ENCODE measurements around the gene THSD8. TPM values are rescaled to one million over a fixed set of nuclear protein-coding genes. Genes with fewer than 3 reads are reported as not detected.
A peak's percentile ranks its signal among the peaks of the same experiment; 100 is the strongest.

THSD8 gene
- total RNA-seq, 1 donor from 2014 or later = not detected

DNA sequence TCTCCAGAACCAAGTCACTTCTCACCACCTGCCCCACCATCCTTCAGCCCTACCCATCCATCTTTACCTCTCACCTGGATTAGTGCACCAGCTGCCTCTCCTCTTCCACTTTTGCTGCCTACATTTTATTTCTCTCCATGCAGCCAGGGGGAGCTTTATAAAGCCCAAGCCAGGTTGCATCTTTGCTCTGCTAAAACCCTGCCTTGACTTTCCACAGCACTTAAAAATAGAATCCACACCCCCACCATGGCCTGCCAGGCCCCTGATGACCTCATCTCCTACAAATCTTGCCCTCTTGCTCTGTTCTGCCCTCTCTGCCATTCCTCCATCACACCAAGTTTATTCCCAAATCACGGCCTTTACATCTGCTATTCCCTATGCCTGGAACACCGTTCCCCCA lies 28.3 kb upstream of the THSD8 start:
- no peak overlapping the region for H3K4me3 ChIP-seq (ENCODE audit: low read depth, low read length)
- TF ChIP-seq, protein P1, sequence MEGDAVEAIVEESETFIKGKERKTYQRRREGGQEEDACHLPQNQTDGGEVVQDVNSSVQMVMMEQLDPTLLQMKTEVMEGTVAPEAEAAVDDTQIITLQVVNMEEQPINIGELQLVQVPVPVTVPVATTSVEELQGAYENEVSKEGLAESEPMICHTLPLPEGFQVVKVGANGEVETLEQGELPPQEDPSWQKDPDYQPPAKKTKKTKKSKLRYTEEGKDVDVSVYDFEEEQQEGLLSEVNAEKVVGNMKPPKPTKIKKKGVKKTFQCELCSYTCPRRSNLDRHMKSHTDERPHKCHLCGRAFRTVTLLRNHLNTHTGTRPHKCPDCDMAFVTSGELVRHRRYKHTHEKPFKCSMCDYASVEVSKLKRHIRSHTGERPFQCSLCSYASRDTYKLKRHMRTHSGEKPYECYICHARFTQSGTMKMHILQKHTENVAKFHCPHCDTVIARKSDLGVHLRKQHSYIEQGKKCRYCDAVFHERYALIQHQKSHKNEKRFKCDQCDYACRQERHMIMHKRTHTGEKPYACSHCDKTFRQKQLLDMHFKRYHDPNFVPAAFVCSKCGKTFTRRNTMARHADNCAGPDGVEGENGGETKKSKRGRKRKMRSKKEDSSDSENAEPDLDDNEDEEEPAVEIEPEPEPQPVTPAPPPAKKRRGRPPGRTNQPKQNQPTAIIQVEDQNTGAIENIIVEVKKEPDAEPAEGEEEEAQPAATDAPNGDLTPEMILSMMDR (conservative IDR thresholded peaks at IDR 0.05; ENCODE audit: low read depth, low read length) = peak; percentile 50
- DNase-seq (ENCODE audit: low read depth) = no peak

DNA sequence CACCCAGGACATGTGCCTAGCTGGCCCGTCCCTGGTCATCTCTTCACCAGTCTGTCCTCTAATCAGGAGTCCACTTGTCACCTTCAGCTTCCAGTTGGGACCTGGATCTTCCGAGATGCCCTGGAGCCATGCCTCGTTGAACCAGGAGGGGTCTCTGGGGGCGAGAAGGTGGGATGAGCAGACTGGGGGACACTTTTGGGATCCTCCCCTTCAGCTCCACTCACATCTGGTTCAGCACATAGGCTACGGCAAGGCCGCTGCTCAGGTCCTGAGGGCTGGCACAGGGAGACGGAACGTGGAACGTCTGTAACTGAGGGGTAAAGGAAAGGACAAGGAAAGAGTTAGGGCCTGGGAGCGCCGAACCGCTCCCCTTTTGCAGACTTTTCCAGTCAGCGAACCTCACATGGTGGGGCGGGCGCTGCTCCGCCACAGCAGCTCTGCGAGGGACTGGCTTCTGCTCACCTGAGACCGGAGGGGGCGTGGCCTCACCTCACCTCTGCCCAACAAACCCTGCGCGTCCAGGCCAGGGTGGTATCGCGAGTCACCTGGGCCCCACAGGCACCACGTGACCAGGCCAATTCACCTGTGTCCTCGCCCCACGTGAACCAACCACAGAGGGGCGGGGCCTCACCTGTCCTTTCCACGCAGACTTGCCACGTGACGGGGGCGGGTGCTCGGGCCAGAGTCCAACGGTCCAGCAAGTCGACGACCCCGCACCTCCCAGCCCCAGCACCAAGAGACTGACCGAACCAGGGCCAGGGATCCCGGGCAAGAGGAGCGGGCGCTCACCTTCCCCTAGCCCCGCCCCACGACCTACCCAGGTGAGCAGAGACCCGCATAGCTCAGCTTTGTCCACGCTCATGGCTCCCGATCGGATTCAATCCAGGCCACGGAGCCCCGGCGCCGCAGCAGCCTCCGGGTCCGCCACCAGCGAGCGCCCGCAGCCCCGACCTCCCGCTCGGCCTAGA lies 27.0 kb upstream of the THSD8 start, which contains the start of gene HOOK2:
TSS of gene HOOK2 (minus strand) at position 965 of the 968 bp plus-strand sequence. CDS start at position 862, 103 bp downstream.
- peak within 1 kb of the TSS; percentile 86 for H3K4me3 ChIP-seq (ENCODE audit: low read depth, low read length)
- DNase-seq (ENCODE audit: low read depth) = no peak
- TF ChIP-seq, protein P1 (conservative IDR thresholded peaks at IDR 0.05; ENCODE audit: low read depth, low read length) = no peak

DNA sequence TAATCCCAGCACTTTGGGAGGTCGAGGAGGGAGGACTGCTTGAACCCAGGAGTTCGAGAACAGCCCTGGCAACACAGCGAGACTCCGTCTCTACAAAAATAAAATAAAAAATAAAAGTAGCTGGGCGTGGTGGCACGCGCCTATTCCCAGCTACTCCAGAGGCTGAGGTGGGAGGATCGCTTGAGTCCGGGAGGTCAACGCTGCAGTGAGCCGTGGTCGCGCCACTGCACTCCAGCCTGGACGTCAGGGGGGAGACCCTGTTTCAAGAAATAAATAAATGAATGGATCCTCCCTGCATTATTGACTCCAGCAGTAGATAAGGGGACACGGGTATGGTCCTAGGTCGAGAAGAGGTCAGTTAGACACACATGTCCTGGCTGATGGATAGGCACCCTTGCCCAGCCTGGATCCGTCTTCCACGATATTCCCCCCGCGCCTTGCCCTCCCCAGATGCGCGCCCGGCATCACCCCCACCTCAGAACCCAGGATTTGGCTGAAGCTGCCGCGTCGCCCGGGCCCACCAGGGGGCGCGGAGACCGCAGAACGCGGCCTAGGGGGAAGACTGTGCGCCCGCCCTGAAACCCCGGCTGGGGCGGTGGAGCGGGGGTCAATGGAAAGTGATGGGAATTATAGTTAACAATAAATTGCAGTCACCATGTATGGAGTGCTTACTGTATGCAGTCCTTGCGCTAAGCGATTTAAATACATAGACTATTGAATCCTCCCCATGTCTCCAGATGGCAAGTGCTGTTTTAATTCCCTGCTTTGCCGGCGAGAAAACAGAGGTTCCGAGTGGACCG lies 24.5 kb upstream of the THSD8 start:
- peak overlapping the region; percentile 65 for H3K4me3 ChIP-seq (ENCODE audit: low read depth, low read length)
- TF ChIP-seq, protein P1 (conservative IDR thresholded peaks at IDR 0.05; ENCODE audit: low read depth, low read length) = peak; percentile 80
- no peak for DNase-seq (ENCODE audit: low read depth)

DNA sequence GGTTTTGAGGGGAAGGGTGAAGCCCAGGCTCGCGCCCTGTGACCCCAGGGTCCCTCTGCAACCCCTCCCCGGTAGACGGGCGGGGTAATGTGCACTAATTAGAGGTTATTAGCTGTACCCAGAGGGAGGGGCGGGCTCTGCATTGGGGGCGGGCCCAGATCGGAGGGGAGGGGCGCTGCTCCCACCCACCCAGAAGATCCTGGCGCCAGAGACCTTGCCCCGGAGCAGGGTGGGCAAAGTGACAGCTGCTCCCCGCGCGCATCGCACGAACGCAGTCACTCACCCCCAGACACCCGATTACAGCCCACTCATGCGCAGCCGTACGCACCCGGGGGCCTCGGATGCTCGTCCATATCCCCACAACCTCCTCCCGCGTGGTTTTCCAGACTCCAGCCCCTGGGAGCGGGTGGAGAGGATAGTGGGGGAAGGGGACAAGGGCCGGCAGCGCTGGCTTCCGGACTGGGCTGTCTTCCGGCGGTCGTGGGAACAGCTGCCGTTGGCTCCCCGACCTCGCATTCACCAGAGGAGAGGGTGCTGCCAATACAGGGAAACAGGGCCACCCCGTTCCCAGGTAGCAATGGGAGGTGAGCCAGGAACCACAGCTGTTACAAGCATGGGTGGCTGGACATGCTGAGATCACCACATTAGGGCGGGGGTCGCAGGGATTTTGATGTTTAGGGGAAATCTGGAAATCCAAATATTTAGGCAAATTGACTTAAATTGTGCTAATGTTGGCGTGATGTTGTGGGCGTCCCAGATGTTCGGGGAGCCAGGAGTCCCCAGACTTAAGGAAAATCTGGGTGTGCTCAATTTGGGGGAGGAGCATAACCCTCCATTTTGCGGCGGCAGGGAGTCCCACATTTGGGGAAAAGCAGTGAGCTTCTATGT lies 23.6 kb upstream of the THSD8 start:
- TF ChIP-seq, protein P1 (conservative IDR thresholded peaks at IDR 0.05; ENCODE audit: low read depth, low read length) = no peak
- DNase-seq (ENCODE audit: low read depth) = no peak
- peak overlapping the region; percentile 65 for H3K4me3 ChIP-seq (ENCODE audit: low read depth, low read length)

DNA sequence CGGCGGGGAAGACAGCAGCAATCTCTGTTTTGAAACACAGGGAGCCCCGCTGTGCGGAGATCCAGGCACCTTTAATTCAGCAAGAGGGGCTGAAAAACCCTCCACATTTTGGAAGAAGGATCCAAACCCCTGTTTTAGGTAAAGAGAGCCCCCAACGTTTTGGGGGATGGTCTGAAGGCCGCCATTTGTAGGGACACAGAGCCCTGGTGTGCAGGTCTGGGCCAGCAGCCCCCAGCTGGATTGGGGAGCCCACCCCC lies 23.0 kb upstream of the THSD8 start:
- DNase-seq (ENCODE audit: low read depth) = no peak
- TF ChIP-seq, protein P1 (conservative IDR thresholded peaks at IDR 0.05; ENCODE audit: low read depth, low read length) = no peak
- H3K4me3 ChIP-seq (ENCODE audit: low read depth, low read length) = peak overlapping the region; percentile 65

DNA sequence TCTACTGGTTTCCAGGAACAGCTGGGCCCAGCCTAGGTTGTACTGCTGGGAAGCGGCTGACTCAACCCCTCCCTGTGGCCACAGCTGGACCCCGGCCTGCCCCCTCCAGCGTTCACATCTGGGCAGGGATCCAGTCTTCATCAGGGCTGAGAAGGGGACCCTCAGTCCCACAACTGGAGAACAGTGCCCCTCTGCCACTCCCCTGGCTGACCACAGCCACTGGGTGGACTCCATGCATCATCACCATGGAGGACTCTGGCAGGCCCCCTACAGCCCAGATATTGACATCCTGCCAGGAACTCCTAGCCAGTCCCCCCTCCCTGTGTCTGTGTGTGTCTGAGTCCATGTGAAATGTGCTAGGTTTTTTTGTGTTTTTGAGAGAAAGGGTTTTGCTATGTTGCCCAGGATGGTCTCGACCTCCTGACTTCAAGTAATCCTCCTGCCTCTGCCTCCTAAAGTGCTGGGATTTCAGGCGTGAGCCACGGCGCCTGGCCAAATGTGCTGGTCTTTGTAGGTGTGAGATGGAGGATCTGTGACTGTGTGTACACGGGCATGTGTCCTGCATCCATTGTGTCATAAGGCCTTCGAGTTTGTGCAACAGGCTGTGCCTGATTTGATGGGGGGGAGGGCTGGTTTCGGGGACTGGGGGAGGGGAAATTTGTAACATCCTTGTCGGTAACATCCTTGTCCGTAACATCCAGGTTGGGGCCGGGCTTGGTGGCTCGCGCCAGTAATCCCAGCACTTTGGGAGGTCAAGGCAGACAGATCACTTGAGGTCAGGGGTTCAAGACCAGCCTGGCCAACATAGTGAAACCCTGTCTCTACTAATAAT lies 22.5 kb upstream of the THSD8 start:
- TF ChIP-seq, protein P1 (conservative IDR thresholded peaks at IDR 0.05; ENCODE audit: low read depth, low read length) = no peak
- peak overlapping the region; percentile 65 for H3K4me3 ChIP-seq (ENCODE audit: low read depth, low read length)
- no peak for DNase-seq (ENCODE audit: low read depth)

All from epithelial cell of proximal tubule (primary cell).